ENCODE results near the gene CHGA. TPM values are rescaled to one million over a fixed set of nuclear protein-coding genes. Genes with fewer than 3 reads are reported as not detected.

CHGA gene
- total RNA-seq, 1 donor from 2014 or later = 5.4 TPM

DNA sequence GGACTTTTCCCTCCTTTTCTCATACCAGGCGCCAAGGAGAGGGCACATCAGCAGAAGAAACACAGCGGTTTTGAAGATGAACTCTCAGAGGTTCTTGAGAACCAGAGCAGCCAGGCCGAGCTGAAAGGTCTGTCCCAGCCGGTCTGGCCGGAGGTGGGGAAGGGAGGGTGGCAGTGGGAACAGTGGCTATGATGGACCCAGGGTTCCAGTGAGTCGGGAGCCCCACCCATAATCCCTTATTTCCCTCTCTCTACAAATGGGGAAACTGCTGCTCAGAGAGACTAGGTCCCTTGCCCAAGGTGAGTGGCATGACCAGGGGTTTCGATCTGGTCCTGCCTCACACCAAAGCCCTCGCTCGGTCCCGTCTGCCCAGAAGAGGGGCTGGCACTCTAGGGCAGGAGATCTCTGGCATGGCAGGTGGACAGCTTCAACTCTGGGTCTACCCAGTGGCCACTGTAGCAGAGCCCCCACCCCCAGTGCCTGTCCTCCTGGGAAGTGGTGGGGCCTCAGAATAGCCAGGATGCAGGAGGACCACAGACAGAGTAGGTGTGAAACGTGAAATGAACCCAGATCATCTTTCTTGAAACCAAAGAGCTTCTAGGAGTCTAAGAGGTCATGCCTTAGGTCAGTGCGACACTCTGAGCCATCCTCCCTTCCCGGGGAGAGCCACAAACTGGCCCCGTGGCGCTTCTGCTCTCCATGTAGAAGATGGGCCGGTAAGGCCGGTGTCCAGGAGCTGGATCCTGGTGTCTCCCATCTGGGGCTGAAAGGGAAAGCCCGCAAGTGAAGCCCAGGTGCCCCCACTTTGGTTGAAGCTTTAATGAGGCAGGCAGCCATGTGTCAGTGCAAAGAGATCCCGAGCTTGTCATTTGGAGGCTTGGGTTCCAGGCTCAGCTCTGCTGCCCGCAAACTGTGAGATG is 7.0 kb downstream of the CHGA start:
- no peaks in the 10 kb centered on the region for H3K9me3 ChIP-seq
- no peaks in the 10 kb centered on the region for H3K27me3 ChIP-seq
- DNase-seq (ENCODE audit: extremely low spot score in 2 of 2) = no peak
- TF ChIP-seq, protein P1, sequence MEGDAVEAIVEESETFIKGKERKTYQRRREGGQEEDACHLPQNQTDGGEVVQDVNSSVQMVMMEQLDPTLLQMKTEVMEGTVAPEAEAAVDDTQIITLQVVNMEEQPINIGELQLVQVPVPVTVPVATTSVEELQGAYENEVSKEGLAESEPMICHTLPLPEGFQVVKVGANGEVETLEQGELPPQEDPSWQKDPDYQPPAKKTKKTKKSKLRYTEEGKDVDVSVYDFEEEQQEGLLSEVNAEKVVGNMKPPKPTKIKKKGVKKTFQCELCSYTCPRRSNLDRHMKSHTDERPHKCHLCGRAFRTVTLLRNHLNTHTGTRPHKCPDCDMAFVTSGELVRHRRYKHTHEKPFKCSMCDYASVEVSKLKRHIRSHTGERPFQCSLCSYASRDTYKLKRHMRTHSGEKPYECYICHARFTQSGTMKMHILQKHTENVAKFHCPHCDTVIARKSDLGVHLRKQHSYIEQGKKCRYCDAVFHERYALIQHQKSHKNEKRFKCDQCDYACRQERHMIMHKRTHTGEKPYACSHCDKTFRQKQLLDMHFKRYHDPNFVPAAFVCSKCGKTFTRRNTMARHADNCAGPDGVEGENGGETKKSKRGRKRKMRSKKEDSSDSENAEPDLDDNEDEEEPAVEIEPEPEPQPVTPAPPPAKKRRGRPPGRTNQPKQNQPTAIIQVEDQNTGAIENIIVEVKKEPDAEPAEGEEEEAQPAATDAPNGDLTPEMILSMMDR (IDR thresholded peaks at IDR 0.05) = no peak
- TF ChIP-seq POLR2AphosphoS5 (IDR thresholded peaks at IDR 0.05; ENCODE audit: insufficient read depth in 1 of 2, low read depth in 1 of 2) = no peak
- no peak for TF ChIP-seq POLR2A (IDR thresholded peaks at IDR 0.05)
- no peak overlapping the region for H3K27ac ChIP-seq
- no peaks in the 10 kb centered on the region for H3K36me3 ChIP-seq
- intact Hi-C loops (cut with DNase I) = no loop called here
- no peak overlapping the region for H3K4me3 ChIP-seq
- H3K4me1 ChIP-seq = peaks cover 5% of the 10 kb centered on the region

DNA sequence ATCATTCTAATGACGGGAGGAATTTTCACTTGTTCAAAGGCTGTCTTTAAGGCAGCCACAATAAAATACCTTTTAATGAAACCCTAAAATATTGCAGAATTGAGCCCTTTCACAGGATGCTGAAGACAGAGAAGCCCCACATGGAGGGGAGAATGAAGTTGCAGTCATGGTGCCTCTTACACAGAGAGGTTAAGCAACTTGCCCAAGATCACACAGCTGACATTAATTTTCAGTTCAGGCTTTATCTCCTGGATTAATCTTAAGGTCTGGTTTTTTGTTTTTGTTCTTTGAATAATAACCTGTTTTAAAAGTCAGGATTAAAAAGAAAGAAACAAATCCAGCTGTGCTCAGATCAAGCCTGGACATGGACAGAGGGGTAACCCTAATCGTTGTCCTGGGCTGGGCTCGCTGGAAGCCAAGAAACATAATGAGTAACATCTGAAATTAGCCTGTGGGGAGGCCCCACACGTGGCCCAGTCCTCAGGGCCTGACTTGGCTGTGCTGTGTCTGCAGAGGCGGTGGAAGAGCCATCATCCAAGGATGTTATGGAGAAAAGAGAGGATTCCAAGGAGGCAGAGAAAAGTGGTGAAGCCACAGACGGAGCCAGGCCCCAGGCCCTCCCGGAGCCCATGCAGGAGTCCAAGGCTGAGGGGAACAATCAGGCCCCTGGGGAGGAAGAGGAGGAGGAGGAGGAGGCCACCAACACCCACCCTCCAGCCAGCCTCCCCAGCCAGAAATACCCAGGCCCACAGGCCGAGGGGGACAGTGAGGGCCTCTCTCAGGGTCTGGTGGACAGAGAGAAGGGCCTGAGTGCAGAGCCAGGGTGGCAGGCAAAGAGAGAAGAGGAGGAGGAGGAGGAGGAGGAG is 8.0 kb downstream of the CHGA start:
- intact Hi-C loops (cut with DNase I) = no loop called here
- no peaks in the 10 kb centered on the region for H3K36me3 ChIP-seq
- no peaks in the 10 kb centered on the region for H3K9me3 ChIP-seq
- TF ChIP-seq, protein P1 (IDR thresholded peaks at IDR 0.05) = no peak
- TF ChIP-seq POLR2AphosphoS5 (IDR thresholded peaks at IDR 0.05; ENCODE audit: insufficient read depth in 1 of 2, low read depth in 1 of 2) = no peak
- TF ChIP-seq POLR2A (IDR thresholded peaks at IDR 0.05) = no peak
- DNase-seq (ENCODE audit: extremely low spot score in 2 of 2) = no peak
- H3K4me1 ChIP-seq = peaks cover 5% of the 10 kb centered on the region
- H3K27ac ChIP-seq = no peak overlapping the region
- H3K27me3 ChIP-seq = no peaks in the 10 kb centered on the region
- H3K4me3 ChIP-seq = no peak overlapping the region

DNA sequence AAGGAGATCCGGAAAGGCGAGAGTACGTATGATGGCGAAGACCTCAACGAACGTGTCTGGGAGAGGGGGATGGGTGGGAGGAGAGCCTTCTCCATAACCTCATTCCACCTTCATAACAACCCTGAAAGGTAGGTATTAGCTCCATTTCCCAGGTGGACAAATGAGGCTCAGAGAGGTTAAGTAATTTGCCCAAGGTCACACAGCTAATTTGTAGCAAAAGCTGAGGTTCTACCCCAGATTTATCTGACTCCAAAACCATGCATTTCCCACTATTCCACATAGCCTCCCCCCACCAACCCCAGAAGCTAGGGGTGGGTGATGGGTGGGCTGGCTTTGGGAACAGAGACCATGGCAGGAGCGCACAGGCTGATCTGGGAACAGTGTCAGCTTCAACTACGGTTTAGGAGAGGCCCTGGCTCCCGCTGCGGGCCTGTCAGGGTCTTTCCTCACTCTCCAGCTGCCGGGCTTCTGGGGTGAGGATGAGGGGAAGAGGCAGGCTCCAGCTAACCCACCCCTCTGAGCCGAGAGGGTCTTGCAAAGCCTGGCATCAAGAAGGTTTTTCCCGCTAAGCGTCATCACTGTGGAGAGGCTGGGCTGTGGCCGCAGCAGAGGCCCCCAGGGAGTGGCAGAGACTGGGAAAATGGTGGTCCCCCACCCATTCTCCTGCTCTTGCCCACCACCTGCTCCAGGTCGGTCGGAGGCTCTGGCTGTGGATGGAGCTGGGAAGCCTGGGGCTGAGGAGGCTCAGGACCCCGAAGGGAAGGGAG is 8.9 kb downstream of the CHGA start:
- H3K4me3 ChIP-seq = no peak overlapping the region
- H3K9me3 ChIP-seq = no peaks in the 10 kb centered on the region
- peaks cover 5% of the 10 kb centered on the region for H3K4me1 ChIP-seq
- no peak overlapping the region for H3K27ac ChIP-seq
- no peak for TF ChIP-seq POLR2AphosphoS5 (IDR thresholded peaks at IDR 0.05; ENCODE audit: insufficient read depth in 1 of 2, low read depth in 1 of 2)
- TF ChIP-seq POLR2A (IDR thresholded peaks at IDR 0.05) = no peak
- TF ChIP-seq, protein P1 (IDR thresholded peaks at IDR 0.05) = no peak
- no peaks in the 10 kb centered on the region for H3K27me3 ChIP-seq
- intact Hi-C loops (cut with DNase I) = no loop called here
- no peaks in the 10 kb centered on the region for H3K36me3 ChIP-seq
- no peak for DNase-seq (ENCODE audit: extremely low spot score in 2 of 2)

DNA sequence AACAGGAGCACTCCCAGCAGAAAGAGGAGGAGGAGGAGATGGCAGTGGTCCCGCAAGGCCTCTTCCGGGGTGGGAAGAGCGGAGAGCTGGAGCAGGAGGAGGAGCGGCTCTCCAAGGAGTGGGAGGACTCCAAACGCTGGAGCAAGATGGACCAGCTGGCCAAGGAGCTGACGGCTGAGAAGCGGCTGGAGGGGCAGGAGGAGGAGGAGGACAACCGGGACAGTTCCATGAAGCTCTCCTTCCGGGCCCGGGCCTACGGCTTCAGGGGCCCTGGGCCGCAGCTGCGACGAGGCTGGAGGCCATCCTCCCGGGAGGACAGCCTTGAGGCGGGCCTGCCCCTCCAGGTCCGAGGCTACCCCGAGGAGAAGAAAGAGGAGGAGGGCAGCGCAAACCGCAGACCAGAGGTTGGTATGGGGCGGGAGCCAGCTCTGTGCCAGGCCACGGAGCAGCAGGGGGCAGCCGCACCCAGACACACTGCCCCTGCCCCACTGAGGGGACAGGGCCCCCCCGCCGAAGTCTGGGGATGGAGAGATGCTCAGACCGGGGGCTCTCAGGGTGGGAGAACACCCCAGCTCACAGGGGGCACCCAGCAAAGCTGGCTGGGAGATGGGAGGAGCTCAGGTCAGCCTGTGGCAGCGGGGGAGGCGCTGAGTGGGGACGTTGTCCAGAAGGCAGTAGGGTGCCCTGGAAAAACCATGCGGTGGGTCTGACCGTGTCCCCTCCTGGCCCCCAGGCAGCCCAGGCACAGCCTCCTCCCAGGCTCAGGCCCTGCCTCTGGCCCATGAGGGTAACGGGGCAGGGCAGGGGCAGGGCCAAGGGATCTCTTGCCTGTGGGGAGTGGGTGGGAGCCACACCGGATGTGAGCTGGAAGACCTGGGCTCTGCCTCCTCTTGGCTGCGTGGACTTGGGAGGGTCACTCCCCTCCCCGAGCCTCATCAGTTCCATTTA is 9.8 kb downstream of the CHGA start:
- DNase-seq (ENCODE audit: extremely low spot score in 2 of 2) = no peak
- Histone ChIP-seq H3K4me3 (no peak overlapping the region), H3K4me1 (peaks cover 5% of the 10 kb centered on the region), H3K27me3 (no peaks in the 10 kb centered on the region), H3K36me3 (no peaks in the 10 kb centered on the region), H3K9me3 (no peaks in the 10 kb centered on the region), H3K27ac (no peak overlapping the region)
- intact Hi-C loops (cut with DNase I) = no loop called here
- TF ChIP-seq POLR2A (IDR thresholded peaks at IDR 0.05) (no peak), POLR2AphosphoS5 (IDR thresholded peaks at IDR 0.05; ENCODE audit: insufficient read depth in 1 of 2, low read depth in 1 of 2) (no peak)
- TF ChIP-seq, protein P1 (IDR thresholded peaks at IDR 0.05) = no peak
